MV-4-11 (cell line): ENCODE data around the gene DNAJB11.
A peak's percentile ranks its signal among the peaks of the same experiment; 100 is the strongest.
"Not testable (repeated sequence)": the region's sequence is repeated elsewhere in the genome, so short reads cannot be mapped to it uniquely, and the experiment has no call there.

Experiments
- DNase-seq: peaks from one replicate; lab custom pipeline; 2025; lab: John Stamatoyannopoulos, UW

DNAJB11 gene

DNA sequence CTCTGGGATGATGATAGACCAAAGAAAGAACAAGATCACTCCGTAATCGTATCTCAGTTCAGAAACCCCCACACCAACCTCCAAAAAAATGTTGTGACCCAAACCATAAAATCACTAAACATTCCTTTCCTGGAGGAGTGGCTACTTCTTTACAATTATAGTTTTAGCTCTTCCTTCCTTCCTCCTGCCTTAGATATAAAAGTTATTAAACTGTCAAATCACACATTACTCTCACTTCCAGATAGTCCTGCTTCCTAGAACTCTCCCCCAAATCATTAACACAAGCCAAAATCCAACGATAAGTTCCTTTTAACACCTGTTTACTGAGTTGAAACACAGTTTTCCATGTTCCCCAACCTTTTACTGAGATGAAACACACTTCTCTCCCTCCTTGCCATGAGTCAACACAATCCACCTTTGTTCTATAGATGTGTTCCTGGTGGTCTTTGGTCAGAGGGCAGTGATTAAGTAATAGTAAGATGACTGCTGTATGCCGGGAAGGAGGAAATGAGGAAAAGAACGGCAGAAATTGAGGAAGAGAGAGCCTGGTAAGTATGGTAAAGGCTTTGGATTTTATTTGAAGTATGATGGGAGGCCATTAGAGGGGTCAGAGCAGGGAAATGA, 18.0 kb upstream of the DNAJB11 start:
- peak; percentile 27 for DNase-seq

DNA sequence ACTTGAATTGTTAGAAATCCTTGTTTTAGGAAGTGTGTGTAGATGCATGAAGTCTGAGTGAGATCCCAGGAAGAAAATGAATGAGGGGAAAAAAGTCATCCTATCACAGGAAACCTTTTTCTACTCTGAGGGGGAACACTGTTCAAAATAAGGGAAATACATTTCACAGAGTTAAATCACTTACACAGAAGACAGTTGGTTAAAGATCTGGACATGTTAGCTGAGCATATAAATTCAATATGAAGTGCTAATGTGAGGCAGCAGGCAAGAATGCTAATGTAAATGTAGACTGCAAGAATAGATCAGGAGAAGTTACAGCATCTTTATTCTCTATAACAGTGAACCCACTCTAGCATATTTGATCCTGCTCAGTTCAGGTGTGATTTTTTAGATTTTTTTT, 5.9 kb upstream of the DNAJB11 start:
- DNase-seq: no peak

DNA sequence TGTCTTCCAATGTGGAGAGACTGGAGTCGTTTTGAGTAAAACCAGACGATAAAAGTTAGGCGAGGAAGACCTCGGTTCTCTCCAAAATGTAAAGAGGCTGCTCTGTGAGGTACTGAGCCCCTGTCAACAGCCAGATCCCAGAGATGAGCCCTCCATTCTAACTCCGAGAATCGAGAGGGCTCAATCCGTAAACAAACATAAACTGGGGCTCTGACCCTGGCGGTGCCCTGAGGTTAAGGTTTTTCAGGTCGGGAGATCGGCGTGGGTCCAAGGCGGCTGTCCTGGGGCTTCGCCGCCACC, 3.8 kb upstream of the DNAJB11 start:
- peak; percentile 35 for DNase-seq

DNA sequence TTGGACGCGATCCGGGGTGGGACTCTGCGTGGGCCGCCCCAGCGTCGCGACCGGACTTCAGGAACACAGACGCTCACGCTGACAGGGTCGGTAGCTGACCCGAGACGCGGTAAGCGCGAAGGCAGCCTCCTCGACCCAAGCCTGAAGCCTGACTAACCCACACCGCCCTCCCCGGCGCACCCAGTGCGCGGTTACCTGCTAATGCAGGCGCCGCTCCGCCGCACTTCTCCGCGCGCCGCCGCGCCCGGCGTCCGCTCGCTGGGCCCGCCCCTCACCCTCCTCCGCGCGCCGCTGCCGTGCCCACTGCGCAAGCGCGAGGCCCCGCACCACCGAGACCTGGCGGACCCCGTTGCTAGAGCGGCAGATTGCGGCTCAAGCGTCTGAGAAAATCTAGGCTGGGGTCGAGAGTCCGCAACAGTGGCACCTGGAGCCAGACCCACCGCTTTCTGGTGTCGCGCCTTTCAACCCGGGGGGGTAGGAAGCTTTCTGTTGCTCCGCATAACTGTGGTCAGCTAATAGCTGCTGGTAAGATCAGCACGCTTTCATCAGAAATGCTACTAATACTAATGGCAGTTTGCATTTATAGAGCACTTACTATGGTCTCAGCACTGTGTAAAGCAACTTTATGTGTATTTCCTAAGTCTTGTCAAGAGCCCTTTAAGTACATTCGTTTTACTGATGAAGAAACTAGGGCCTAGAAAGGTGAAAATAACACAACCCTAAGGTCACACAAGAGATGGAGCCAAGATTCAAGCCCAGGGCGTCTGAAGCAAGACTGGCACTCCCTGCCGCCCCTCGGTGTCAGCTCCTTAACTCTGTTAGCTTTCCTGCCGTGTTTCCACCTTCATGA, 3.2 kb upstream of the DNAJB11 start, which contains the start of gene TBCCD1:
Gene TBCCD1, minus strand, starts transcription at position 268 of the 850 bp plus-strand sequence. CDS start 3,010 bp downstream, outside the sequence.
- DNase-seq: peak; percentile 72

DNA sequence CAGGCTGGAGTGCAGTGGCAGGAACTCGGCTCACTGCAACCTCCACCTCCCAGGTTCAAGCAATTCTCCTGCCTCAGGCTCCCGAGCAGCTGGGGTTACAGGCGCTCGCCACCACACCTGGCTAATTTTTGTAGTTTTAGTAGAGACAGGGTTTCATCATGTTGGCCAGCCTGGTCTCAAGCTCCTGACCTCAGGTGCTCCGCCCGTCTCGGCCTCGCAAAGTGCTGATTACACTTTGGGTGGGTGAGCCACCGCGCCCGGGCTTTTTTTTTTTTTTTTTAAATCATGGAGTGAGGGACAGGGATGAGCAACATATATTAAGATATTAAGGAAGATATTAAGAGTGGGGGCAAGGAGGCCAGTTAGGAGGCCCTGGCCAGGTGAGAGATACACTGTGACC, 1.2 kb upstream of the DNAJB11 start:
- not testable (repeated sequence) for DNase-seq

DNA sequence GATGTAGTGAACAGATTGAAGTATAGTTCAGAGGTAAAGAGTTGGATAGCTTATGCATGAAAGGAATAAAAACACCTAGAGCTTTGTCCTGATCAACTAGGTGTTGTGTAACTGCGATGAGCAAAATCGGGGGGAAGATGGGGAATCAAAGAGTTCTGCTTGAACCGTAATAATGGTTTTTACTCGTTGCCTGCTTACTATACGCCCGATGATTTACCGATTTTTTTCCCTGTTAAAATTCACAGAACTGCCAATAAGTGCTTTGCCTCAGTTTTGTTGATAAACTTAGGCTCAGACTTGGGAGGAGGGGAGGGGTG, 783 bp upstream of the DNAJB11 start:
- DNase-seq: no peak

DNA sequence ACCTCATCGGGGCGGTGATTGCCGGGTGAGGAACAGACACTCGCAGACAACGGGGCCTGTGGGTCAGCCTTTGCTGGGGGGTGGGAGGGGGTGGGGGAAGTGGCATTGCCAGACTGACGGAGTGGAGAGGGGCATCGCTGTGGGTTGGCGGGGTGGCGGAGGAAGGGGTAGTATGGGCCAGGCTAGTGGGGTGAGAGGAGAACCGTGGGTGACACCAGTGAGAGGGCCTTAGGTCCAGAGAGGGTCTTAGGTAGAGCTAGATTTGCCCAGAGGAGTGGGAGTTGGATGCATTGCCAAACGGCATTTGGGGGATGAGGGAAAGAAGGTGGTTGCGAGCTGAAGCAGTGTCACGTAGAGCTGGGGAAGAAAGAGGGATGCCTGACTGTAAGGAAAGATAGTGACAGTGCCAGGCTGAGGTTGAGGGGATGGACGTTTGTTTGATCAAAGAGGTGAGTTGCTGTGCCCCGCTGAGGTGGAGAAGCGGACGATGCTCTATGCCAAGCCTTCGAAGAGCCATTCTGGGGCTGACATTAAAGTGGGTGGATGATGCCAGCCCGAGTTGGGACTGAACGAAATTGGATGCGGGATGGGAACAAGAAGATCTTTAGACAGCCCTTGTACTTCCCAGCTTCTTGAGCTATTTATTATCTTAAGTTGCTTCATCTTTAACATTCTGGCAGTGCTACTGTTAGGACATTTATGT, 572 bp downstream of the DNAJB11 start:
- DNase-seq: no peak

DNA sequence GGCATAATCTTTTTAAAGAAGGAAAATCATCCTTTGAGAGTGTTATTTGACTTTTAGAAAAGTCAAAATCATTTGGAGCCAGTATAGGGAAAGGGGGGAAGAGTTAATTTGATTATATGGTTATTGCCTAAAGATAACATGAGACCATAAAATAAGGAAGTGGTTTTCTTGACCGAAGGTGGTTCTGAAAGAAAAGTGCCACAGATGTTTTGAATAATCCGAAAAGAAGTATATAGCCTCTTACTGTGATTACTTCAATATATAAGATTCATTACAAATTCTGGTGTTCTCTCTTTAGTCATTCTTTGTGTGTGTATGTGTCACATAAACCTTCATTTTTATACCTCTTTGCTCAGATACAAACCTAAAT, 1.1 kb downstream of the DNAJB11 start:
- DNase-seq: peak; percentile 33

DNA sequence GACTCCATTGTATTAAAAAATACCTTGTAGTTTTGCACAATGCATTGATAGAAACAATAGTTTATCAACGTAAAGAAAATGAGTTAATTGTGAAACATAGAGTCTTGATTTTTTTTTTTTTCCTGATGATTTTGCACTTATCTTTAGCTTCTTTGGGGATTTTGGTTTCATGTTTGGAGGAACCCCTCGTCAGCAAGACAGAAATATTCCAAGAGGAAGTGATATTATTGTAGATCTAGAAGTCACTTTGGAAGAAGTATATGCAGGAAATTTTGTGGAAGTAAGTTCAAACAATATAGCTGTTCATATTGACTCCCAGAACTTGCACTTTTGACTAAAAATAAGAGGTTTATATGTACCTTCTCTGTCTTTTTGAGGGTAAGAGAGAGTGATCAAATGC, 7.0 kb downstream of the DNAJB11 start:
- no peak for DNase-seq

DNA sequence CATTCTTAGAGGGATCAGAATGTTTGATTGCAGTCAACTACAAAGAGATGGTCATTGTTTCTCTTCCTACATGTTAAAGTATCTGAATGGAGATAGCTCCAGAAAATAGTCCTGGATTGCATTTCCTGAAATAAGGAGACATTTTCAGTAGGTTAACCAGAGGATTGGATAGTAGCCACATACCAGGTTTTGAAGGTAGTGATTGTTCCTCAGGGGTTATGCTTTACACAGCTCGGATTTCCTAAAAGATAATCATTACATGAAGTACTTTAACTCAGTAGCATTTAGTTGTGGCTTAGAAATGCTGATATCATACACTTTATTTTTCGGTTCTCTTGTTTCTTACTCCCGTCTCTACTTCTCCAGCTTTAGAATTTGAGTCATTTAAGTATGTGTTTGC, 10.3 kb downstream of the DNAJB11 start:
- DNase-seq: no peak

DNA sequence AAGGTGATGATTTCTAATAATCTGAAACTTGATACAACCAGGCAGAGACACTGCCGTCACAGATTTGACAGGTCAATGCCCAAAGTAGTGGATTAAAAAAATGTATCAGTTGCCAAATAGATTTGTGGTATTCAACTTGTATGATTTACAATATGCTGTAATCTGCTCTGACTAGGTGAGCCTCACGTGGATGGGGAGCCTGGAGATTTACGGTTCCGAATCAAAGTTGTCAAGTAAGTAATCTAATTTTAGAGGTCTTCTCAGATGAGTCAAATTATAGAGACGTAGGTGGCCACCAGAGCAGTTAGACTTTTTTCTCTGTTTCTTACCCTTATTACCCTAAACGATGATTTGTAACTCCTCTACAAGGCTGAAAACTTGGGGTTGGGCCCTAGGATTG, 12.0 kb downstream of the DNAJB11 start:
- DNase-seq: no peak

DNA sequence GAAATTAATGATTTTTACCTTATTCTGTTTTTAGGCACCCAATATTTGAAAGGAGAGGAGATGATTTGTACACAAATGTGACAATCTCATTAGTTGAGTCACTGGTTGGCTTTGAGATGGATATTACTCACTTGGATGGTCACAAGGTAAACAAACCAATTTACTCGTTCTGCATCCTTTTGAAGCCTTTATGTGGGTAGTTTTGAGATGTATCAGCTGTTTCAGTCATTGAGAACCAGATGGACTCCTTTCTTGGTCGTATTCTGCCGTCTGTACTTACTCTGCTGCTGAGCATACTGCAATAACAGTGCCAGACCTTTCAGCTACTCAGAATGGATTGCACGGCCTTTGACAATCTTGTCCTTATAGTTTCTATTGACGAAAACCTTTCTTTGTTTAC, 13.3 kb downstream of the DNAJB11 start:
- DNase-seq: no peak

DNA sequence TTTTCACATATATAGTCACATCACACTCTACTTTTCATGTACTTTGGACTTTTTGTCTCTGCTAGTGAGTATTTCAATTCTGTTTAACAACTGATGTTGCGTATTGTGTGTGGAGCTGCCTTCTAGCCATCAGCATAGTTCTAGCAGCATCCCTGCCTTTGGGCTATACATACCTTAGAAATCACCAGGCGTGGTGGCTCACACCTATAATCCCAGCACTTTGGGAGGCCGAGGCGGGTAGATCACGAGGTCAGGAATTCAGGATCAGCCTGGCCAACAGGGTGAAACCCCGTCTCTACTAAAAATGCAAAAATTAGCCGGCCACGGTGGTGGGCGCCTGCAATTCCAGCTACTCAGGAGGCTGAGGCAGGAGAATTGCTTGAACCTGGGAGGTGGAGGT, 15.7 kb downstream of the DNAJB11 start:
- DNase-seq: not testable (repeated sequence)

DNA sequence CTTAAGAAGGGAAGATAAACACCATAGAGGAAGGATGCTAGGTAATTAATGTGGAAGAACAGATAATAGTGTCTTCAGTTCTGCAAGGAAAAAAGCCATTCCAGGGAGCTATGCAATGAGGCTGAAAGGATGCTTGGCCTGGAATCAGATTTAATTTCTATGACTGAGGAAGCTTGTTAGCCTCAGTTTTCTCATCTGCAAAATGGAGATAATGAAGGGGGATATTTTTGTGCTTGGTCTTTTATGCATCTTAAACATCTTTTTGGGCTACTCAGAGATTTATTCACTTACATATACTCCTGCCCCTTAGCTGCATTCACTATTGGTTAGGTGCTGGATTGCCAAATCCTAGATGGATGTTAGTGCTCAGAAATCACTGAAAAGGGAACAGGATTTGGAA, 16.7 kb downstream of the DNAJB11 start:
- no peak for DNase-seq

DNA sequence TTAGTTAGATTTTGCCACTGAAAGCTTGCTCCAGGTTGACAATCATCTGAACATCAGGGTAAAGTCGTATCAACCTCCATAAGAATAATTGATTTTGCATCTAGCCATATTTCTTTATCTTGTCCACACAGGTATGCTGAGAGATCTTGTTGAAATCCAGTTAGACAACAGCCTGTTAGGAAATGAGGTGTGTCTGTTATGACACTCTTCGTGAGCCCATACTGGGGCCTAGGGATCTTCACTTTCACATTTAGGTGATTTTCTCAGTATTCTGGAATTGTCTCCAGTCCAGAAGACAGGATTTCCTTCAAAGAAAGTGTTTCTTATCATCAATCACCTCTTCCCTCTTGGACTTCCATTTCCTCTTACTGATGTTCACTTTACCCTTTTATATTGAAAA, 18.1 kb downstream of the DNAJB11 start:
- no peak for DNase-seq

DNA sequence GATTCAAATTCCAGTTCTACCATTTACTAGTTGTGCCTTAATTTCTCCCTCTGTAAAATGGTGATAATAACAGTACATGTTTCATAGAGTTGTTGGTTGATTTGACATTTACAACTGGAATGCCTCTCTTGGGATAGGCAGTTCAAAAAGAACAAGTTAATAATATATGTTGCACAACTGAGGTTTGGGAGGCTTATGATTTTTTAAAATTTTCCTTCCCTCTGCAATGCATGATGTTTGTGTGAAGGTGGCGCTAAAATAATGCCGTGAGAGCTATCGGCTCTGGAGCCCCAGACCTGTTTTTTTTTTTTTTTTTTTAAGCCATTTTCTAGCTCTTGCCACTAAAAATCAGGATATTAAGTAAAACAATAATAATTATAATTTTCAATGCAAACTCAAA, 18.6 kb downstream of the DNAJB11 start:
- DNase-seq: peak; percentile 39

DNA sequence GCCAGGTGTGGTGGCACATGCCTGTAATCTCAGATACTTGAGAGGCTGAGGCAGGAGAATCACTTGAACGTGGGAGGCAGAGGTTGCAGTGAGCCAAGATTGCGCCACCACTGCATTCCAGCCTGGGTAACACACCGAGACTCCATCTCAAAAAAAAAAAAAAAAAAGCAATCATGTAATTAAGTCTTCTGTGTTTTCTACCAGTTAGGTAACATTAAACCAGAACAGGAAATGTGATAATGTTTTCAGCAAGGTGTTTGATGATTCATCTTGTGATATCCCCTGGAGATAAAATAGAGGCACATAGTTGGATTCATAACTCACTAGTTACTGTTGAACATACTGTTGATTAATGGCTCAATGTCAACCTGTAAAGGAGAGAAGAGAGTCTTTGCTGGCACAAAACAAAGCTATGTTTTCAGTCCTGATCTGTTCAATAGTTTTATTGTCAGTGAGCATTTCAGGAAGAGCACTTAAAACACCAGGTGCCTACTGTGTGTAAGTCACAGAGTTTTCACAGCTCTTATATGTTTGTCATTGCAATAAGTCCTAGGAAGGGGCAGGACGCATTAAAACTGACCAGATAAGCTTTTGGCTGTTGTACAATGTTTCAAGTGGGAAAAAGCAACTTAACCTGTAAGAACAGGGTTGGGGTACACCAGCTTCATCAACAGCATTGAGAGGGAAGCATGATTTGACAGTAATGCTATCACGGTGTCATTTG, 19.5 kb downstream of the DNAJB11 start:
- DNase-seq: no peak

DNA sequence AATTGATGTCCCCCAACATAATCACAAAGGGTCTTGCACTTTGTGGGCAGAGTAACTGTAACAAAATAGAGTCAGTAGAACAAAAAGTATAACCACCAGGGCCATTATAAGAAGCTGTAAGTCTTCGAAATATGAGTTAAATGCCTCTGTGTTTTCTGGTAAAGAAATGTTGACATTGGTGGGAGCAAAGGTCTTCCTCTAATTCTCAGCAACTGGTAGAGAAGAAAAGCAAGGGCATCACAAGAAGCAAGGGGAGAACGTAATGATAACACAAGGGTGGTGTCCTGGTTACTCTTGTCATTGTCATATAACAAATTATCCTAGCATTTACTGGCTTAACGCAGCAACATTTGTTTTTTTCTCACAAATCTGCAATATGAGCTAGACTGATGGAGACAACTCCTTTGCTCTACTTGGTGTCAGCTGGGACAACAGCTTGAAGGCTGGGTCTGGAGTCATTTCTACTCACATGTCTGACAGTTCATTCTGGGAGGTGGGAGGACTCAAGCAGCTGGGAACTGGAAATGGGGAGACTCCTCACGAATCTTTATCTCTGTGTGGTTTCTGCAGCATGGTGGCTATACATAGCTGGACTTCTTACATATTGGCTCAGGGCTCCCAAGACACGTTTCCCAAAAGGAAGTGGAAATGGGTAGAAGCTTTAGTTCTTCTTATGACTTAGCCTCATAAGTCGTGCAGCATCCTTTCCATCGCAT, 20.2 kb downstream of the DNAJB11 start:
- DNase-seq: peak; percentile 10

DNA sequence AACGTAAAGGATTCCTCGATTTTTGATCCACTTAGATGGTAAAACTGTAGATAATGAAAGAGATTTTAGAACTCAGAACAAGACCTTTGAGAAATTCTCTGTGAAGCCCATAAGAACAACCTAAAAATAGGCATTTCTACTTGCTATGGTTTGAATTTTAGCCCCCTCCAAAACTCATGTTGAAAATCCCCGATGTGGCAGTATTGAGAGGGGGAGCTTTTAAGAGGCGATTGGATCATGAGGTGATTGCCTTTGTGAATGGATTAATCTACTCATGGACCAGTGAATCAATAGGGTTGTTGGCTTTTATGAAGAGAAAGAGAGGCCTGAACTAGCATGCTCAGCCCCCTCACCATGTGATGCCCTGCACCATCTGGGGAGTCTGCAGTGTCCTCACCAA, 22.2 kb downstream of the DNAJB11 start:
- no peak for DNase-seq

DNA sequence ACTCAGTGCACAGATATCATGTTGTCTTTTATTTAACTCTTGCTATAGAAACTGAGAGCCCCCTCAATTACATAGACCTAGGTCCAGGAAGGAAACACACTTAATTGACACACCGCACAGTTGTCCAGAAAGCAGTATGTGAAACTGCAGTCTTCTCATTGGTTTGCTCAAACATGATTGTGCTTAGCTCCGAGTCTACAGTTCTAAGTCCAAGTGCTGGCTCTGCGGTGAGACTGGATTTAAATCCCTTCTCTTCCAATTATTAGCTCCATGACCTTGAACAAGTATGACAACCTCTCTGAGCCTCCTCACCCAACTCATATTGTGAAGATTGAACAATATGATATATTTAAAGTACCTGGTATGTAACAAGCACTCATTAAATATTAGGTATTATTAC, 23.3 kb downstream of the DNAJB11 start:
- DNase-seq: no peak

DNA sequence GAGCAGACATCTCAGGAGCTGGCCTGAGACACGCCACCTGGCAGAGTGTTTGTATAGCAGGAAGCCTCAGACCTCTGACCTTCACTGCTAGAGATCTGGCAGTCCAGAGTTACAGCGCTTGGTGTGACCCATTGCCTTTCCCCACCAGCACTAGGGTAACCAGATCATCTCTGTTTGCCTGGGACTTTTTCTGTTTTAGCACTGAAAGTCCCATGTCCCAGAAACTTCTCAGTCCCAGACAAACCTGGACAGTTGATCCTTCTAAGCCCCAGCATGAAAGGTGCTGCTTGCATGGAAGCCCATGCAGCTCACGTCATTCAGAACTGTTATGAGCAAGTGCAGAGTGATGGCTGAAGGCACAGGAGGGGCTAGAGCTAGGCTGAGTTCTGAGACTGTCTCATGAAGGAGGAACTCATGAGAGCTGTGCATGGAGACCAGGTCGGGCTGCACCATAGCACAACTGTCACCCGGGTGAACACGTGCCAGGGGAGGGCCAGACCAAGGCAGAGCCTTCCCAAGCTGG, 24.1 kb downstream of the DNAJB11 start:
- DNase-seq: no peak
